Measurements from ENCODE around the gene MINDY4. TPM values are rescaled to one million over a fixed set of nuclear protein-coding genes. Genes with fewer than 3 reads are reported as not detected.

The MINDY4 gene
- total RNA-seq, 2 donors from 2014 or later: 7.5 to 8.6 TPM

GRCh38 chr7:30910411-30911073, 139.3 kb downstream of the MINDY4 start:
- H3K27me3 ChIP-seq: no peaks in the 10 kb centered on the region
- no peak for TF ChIP-seq POLR2A (IDR thresholded peaks at IDR 0.05)
- TF ChIP-seq CTCF (IDR thresholded peaks at IDR 0.05): no peak
- no peaks in the 10 kb centered on the region for H3K9me3 ChIP-seq
- DNase-seq (peak in 1 of 4 donors; percentile 45), ATAC-seq (no peak)
- peaks cover 98% of the 10 kb centered on the region for H3K4me1 ChIP-seq
- H3K36me3 ChIP-seq (replicated peaks in 1 of 2; ENCODE audit: insufficient read depth in 1 of 2, low read depth in 2 of 2): no peaks in the 10 kb centered on the region
- H3K27ac ChIP-seq: peak overlapping the region; percentile 27 to 75 (median 72)
- H3K4me3 ChIP-seq: no peak overlapping the region
- WGBS, 2 donors: 34 to 35% methylated on average over 11 of the region's 11 CpGs
- intact Hi-C loops (cut with DNase I): no loop called here

- Histone ChIP-seq H3K27me3 (no peaks in the 10 kb centered on the region), H3K4me1 (peaks cover 98% of the 10 kb centered on the region), H3K4me3 (no peak overlapping the region), H3K9me3 (no peaks in the 10 kb centered on the region), H3K27ac (peak overlapping the region; percentile 27 to 75 (median 72)), H3K36me3 (replicated peaks in 1 of 2; ENCODE audit: insufficient read depth in 1 of 2, low read depth in 2 of 2) (no peaks in the 10 kb centered on the region)
- peak; percentile 2 for ATAC-seq
- no peak for TF ChIP-seq POLR2A (IDR thresholded peaks at IDR 0.05)
- no peak for TF ChIP-seq CTCF (IDR thresholded peaks at IDR 0.05)
- WGBS, 2 donors: 61 to 73% methylated on average over 2 to 11 of the region's 11 CpGs
- intact Hi-C loops (cut with DNase I): no loop called here
- no peak for DNase-seq
These were observed 139.9 kb downstream of the MINDY4 start for GRCh38 chr7:30911133-30911532.

- Histone ChIP-seq H3K27ac (peak within 1 kb of the TSS; percentile 52 to 75 (median 72)), H3K9me3 (no peaks in the 10 kb centered on the region), H3K4me3 (peak within 1 kb of the TSS; percentile 0 to 38), H3K36me3 (replicated peaks in 1 of 2; ENCODE audit: insufficient read depth in 1 of 2, low read depth in 2 of 2) (no peaks in the 10 kb centered on the region), H3K27me3 (no peaks in the 10 kb centered on the region), H3K4me1 (peaks cover 96% of the 10 kb centered on the region)
- DNase-seq: peak; percentile 83 to 92 (median 90)
- WGBS, 2 donors: 37 to 48% methylated on average over 7 to 12 of the region's 12 CpGs
- peak; percentile 82 for ATAC-seq
- intact Hi-C loops (cut with DNase I): no loop called here
- TF ChIP-seq CTCF (IDR thresholded peaks at IDR 0.05): peak in 4 of 7 experiments; percentile 11 to 29 (median 24)
- TF ChIP-seq POLR2A (IDR thresholded peaks at IDR 0.05): peak; percentile 83 to 98 (median 97)
These were observed 140.3 kb downstream of the MINDY4 start, which contains the start of gene AQP1 for GRCh38 chr7:30911561-30911969. Gene AQP1 (plus strand): TSS chr7:30911853. CDS start chr7:30911910, 57 bp downstream.

DNA sequence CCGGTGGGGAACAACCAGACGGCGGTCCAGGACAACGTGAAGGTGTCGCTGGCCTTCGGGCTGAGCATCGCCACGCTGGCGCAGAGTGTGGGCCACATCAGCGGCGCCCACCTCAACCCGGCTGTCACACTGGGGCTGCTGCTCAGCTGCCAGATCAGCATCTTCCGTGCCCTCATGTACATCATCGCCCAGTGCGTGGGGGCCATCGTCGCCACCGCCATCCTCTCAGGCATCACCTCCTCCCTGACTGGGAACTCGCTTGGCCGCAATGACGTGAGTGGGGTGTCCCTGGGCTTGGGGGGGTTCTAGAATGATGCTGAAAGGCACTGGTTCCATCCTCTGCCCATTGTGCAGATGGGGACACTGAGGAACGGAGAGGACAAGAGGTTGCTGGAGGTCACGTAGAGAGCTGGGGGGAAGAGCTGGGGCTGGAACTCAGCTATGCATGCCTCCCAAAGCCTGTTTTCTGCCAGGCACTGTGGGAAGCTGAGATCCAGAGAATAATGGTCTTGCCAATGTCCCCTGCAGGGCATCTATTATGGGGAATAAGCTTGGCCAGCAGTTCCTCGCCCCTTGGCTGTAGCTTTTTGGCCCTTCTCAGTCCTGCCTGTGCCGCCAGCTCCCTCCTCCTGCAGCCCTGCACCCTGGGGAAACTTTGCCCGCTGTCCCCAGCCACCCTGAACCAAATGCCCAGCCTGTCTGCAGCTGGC, 141.0 kb downstream of the MINDY4 start:
- Histone ChIP-seq H3K4me1 (peaks cover 96% of the 10 kb centered on the region), H3K9me3 (no peaks in the 10 kb centered on the region), H3K4me3 (peak overlapping the region; percentile 0 to 38), H3K27me3 (no peaks in the 10 kb centered on the region), H3K27ac (peak overlapping the region; percentile 52 to 75 (median 72)), H3K36me3 (replicated peaks in 1 of 2; ENCODE audit: insufficient read depth in 1 of 2, low read depth in 2 of 2) (no peaks in the 10 kb centered on the region)
- DNase-seq (no peak), ATAC-seq (no peak)
- WGBS, 2 donors: 54 to 72% methylated on average over 13 to 26 of the region's 26 CpGs
- TF ChIP-seq CTCF (IDR thresholded peaks at IDR 0.05): no peak
- peak in 1 of 3 donors; percentile 13 for TF ChIP-seq POLR2A (IDR thresholded peaks at IDR 0.05)
- intact Hi-C loops (cut with DNase I): no loop called here
